Activated naive CD8-positive, alpha-beta T cell (primary cell): Measurements from ENCODE around the gene IFT172.
"Not testable (repeated sequence)": the region's sequence is repeated elsewhere in the genome, so short reads cannot be mapped to it uniquely, and the experiment has no call there.

ENCODE experiments used
- H3K27ac Mint-ChIP-seq: one replicate; pipeline ENCODE4 v1.8.0; 2021; ENCODE audit warnings: mixed read lengths
- H3K27me3 Mint-ChIP-seq: one replicate; pipeline ENCODE4 v1.8.0; 2021; ENCODE audit warnings: mixed read lengths
- H3K36me3 Mint-ChIP-seq: one replicate; pipeline ENCODE4 v1.8.0; 2021; ENCODE audit warnings: mixed read lengths
- H3K4me1 Mint-ChIP-seq: one replicate; pipeline ENCODE4 v1.8.0; 2021; ENCODE audit warnings: low read depth, mixed read lengths
- H3K4me3 Mint-ChIP-seq: one replicate; pipeline ENCODE4 v1.8.0; 2021; ENCODE audit warnings: mild to moderate bottlenecking, mixed read lengths
- H3K9me3 Mint-ChIP-seq: one replicate; pipeline ENCODE4 v1.8.0; 2021; ENCODE audit warnings: low read depth, mixed read lengths

The IFT172 gene

GRCh38 chr2:27451095-27451494, 38.4 kb downstream of the IFT172 start:
- no peaks in the 10 kb centered on the region for H3K9me3 Mint-ChIP-seq
- H3K4me1 Mint-ChIP-seq = peaks cover 3% of the 10 kb centered on the region
- H3K27me3 Mint-ChIP-seq = no peaks in the 10 kb centered on the region
- peaks cover 5% of the 10 kb centered on the region for H3K36me3 Mint-ChIP-seq
- H3K27ac Mint-ChIP-seq = no peak overlapping the region
- no peak overlapping the region for H3K4me3 Mint-ChIP-seq

- Mint-ChIP-seq H3K36me3 (peaks cover 2% of the 10 kb centered on the region), H3K9me3 (no peaks in the 10 kb centered on the region), H3K4me1 (peaks cover 6% of the 10 kb centered on the region), H3K4me3 (no peak overlapping the region), H3K27me3 (no peaks in the 10 kb centered on the region), H3K27ac (no peak overlapping the region)
Measured at GRCh38 chr2:27448381-27448780, 41.2 kb downstream of the IFT172 start.

GRCh38 chr2:27446057-27446456, 43.5 kb downstream of the IFT172 start:
- Mint-ChIP-seq H3K9me3 (no peaks in the 10 kb centered on the region), H3K4me3 (no peak overlapping the region), H3K27ac (peak overlapping the region; percentile 16), H3K4me1 (peaks cover 6% of the 10 kb centered on the region), H3K36me3 (peaks cover under 1% of the 10 kb centered on the region), H3K27me3 (no peaks in the 10 kb centered on the region)

GRCh38 chr2:27445615-27446014, 43.9 kb downstream of the IFT172 start:
- Mint-ChIP-seq H3K36me3 (peaks cover under 1% of the 10 kb centered on the region), H3K27ac (peak overlapping the region; percentile 16), H3K9me3 (no peaks in the 10 kb centered on the region), H3K4me1 (peaks cover 6% of the 10 kb centered on the region), H3K4me3 (no peak overlapping the region), H3K27me3 (no peaks in the 10 kb centered on the region)

GRCh38 chr2:27445155-27445554, 44.4 kb downstream of the IFT172 start:
- H3K27ac Mint-ChIP-seq = no peak overlapping the region
- no peaks in the 10 kb centered on the region for H3K9me3 Mint-ChIP-seq
- peaks cover 6% of the 10 kb centered on the region for H3K4me1 Mint-ChIP-seq
- H3K27me3 Mint-ChIP-seq = no peaks in the 10 kb centered on the region
- H3K4me3 Mint-ChIP-seq = no peak overlapping the region
- H3K36me3 Mint-ChIP-seq = peaks cover 6% of the 10 kb centered on the region

- no peak overlapping the region for H3K4me3 Mint-ChIP-seq
- H3K9me3 Mint-ChIP-seq = no peaks in the 10 kb centered on the region
- peaks cover 8% of the 10 kb centered on the region for H3K36me3 Mint-ChIP-seq
- no peaks in the 10 kb centered on the region for H3K27me3 Mint-ChIP-seq
- peaks cover 6% of the 10 kb centered on the region for H3K4me1 Mint-ChIP-seq
- H3K27ac Mint-ChIP-seq = no peak overlapping the region
Measured at GRCh38 chr2:27442920-27443282, 46.6 kb downstream of the IFT172 start.

- H3K27ac Mint-ChIP-seq = peak within 1 kb of the TSS; percentile 25
Measured at GRCh38 chr2:27441958-27442919, 47.3 kb downstream of the IFT172 start, which contains the start of gene KRTCAP3. TSS of gene KRTCAP3 (plus strand) at chr2:27442381. CDS start at chr2:27442413, 32 bp downstream.

GRCh38 chr2:27441226-27441926, 48.2 kb downstream of the IFT172 start:
- Mint-ChIP-seq H3K27ac (no peak overlapping the region), H3K27me3 (no peaks in the 10 kb centered on the region), H3K4me3 (no peak overlapping the region), H3K9me3 (no peaks in the 10 kb centered on the region), H3K36me3 (peaks cover 8% of the 10 kb centered on the region), H3K4me1 (peaks cover 6% of the 10 kb centered on the region)

More at GRCh38 chr2:27441958-27442919, 47.3 kb downstream of the IFT172 start, which contains the start of gene KRTCAP3:
- Mint-ChIP-seq H3K9me3 (no peaks in the 10 kb centered on the region), H3K27me3 (no peaks in the 10 kb centered on the region), H3K36me3 (peaks cover 8% of the 10 kb centered on the region), H3K4me3 (no peak within 1 kb of the TSS), H3K4me1 (peaks cover 6% of the 10 kb centered on the region)

GRCh38 chr2:27435628-27436027, 53.9 kb downstream of the IFT172 start:
- Mint-ChIP-seq H3K9me3 (no peaks in the 10 kb centered on the region), H3K27me3 (no peaks in the 10 kb centered on the region), H3K27ac (no peak overlapping the region), H3K4me1 (peaks cover 23% of the 10 kb centered on the region), H3K4me3 (no peak overlapping the region), H3K36me3 (peaks cover 12% of the 10 kb centered on the region)

GRCh38 chr2:27431395-27431794, 58.1 kb downstream of the IFT172 start:
- Mint-ChIP-seq H3K4me3 (peak overlapping the region; percentile 78), H3K27me3 (no peaks in the 10 kb centered on the region), H3K27ac (peak overlapping the region; percentile 94), H3K9me3 (no peaks in the 10 kb centered on the region), H3K36me3 (peaks cover 6% of the 10 kb centered on the region), H3K4me1 (peaks cover 43% of the 10 kb centered on the region)

GRCh38 chr2:27428978-27429541, 60.5 kb downstream of the IFT172 start:
- Mint-ChIP-seq H3K9me3 (no peaks in the 10 kb centered on the region), H3K4me3 (peak overlapping the region; percentile 98), H3K27ac (peak overlapping the region; percentile 94), H3K36me3 (peaks cover 3% of the 10 kb centered on the region), H3K27me3 (no peaks in the 10 kb centered on the region), H3K4me1 (peaks cover 43% of the 10 kb centered on the region)

- Mint-ChIP-seq H3K4me1 (peaks cover 40% of the 10 kb centered on the region), H3K27me3 (no peaks in the 10 kb centered on the region), H3K4me3 (peak within 1 kb of the TSS; percentile 98), H3K27ac (peak within 1 kb of the TSS; percentile 97), H3K36me3 (no peaks in the 10 kb centered on the region), H3K9me3 (no peaks in the 10 kb centered on the region)
Measured at GRCh38 chr2:27428213-27428977, 61.1 kb downstream of the IFT172 start, which contains the start of gene NRBP1. TSS of gene NRBP1 (plus strand) at chr2:27428631. CDS start at chr2:27433274, 4,643 bp downstream.

GRCh38 chr2:27427863-27428212, 61.7 kb downstream of the IFT172 start:
- peak overlapping the region; percentile 97 for H3K27ac Mint-ChIP-seq
- no peaks in the 10 kb centered on the region for H3K27me3 Mint-ChIP-seq
- H3K9me3 Mint-ChIP-seq = no peaks in the 10 kb centered on the region
- H3K4me3 Mint-ChIP-seq = peak overlapping the region; percentile 95
- H3K4me1 Mint-ChIP-seq = peaks cover 35% of the 10 kb centered on the region
- no peaks in the 10 kb centered on the region for H3K36me3 Mint-ChIP-seq

- peaks cover 14% of the 10 kb centered on the region for H3K4me1 Mint-ChIP-seq
- not testable (repeated sequence) for H3K36me3 Mint-ChIP-seq, H3K27ac Mint-ChIP-seq, H3K27me3 Mint-ChIP-seq, H3K9me3 Mint-ChIP-seq, H3K4me3 Mint-ChIP-seq
Measured at GRCh38 chr2:27425039-27425438, 64.5 kb downstream of the IFT172 start.
